GM19467 (cell line): Measurements from ENCODE around the gene ARSD.
"Not testable (repeated sequence)": the region's sequence is repeated elsewhere in the genome, so short reads cannot be mapped to it uniquely, and the experiment has no call there.

ENCODE experiments used
- ATAC-seq: cut with Tn5 transposase; IDR thresholded peaks from one replicate; pipeline ENCODE4 v1.9.1; 2021; ENCODE audit warnings: mild to moderate bottlenecking, moderate library complexity; ENCODE audit not compliant: unreplicated experiment

Gene ARSD

DNA sequence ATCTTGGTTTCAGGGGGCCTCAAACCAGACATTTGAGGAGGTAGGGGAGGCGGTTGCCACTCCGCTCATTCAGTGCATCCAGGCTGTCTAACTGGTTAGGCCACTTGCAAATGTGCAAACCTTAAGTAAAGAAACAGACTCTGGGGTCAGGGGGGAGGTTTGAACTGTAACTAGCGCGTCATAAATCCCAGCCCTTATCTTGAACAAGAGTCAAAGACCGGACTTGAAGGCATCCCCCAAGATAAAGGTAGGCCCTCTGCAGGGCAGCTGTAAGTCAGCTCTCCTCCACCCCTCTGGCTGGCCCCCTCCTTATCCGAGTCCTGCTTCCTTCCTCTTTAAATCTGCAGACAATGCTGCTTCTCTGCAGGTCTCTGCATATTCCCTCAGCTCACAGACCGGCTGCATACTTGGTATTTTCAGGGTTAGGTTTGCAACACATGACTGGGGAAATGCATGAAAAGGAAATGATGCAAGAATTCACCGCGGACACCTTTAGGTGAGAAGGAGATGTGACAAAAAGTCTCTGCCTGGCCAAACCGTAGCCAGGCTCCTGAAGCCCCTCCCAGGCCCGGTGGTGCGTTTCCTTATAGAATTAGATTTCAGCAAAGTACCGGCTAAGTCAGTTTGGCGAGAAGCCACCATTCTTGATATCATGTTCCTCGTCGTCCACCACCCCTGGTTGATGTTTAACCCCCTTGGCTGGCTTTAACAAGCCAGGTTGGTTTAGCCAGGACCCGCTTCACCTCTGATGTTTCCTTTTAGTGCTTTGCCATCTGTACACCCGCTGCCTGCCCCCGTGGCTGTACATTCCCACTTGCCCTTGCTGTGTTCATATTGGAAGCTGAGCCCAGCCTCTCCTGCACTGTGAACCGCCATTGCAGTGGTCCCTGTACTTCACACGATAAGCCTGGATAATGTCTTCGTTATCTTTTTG is 31.2 kb downstream of the ARSD start:
- peak; percentile 68 for ATAC-seq

- no peak for ATAC-seq
These were observed 31.8 kb downstream of the ARSD start for GRCh38 chrX:2897311-2897689.

DNA sequence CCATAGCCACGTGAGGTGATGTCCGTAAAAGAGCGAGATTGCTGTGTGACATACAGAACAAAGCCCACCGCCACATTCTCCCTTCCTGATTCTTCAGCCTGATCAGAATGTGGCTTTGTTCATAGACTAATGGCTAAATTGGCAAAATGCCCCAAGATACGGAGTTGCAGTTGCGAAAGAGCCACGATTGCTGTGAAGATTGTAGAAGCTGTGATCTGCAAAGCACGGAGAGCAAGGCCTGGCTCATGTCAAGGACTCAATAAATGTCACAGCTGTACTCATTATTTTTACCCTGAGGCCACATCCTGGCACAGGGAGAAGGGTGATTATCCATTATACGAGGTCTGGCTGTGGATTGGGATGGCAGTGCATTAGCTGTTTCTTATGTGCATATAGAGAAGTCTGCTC is 34.2 kb downstream of the ARSD start:
- no peak for ATAC-seq

DNA sequence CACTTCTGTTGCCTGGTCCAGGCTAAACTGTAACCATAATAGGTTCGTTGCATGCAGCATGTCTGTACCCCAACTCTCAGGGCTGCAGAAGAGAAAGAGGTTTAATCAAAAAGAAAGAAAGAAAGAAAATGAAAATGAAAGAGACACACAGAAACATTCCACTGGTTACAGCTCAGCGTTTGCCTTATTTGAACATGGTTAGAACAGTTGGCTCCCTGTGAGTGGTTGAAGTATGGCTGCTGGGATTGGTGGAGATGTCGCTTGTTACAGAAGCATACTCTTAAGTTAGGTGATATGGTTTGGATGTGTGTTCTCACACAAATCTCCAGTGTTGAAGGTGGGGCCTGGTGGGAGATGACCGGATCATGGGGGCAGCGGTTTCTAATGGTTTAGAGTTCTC is 36.3 kb downstream of the ARSD start:
- no peak for ATAC-seq

DNA sequence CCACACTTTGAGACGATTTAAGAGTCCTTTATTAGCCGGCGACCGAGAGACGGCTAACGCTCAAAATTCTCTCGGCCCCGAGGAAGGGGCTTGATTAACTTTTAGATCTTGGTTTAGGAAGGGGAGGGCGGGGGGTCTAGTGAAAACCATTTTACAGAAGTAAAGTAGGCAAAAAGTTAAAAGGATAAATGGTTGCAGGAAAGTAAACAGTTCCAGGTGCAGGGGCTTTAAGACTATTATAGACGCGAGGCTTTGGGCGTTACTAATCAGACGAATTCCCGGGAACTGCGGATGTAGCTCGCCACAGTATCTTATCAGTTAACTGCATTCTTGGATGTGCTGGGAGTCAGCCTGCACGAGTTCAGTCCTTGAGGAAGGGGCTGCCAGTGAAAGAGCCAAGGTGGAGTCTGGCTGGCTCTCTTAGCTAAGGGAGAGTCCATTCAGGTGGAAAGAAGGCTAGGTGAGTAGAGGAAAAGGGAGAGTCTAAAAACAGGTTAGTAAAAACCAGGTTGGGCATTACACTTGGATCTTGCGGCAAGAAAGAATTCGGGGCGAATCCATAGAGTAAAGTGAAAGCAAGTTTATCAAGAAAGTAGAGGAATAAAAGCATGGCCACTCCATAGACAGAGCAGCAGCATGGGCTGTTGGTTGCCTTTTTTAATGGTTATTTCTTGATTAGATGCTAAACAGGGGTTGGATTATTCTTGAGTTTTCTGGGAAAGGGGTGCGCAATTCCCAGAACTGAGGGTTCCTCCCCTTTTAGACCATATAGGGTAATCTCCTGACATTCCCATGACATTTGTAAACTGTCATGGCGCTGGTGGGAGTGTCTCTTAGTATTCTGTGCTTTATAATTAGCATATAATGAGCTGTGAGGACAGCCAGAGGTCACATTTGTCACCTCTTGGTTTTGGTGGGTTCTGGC is 38.3 kb downstream of the ARSD start:
- not testable (repeated sequence) for ATAC-seq

DNA sequence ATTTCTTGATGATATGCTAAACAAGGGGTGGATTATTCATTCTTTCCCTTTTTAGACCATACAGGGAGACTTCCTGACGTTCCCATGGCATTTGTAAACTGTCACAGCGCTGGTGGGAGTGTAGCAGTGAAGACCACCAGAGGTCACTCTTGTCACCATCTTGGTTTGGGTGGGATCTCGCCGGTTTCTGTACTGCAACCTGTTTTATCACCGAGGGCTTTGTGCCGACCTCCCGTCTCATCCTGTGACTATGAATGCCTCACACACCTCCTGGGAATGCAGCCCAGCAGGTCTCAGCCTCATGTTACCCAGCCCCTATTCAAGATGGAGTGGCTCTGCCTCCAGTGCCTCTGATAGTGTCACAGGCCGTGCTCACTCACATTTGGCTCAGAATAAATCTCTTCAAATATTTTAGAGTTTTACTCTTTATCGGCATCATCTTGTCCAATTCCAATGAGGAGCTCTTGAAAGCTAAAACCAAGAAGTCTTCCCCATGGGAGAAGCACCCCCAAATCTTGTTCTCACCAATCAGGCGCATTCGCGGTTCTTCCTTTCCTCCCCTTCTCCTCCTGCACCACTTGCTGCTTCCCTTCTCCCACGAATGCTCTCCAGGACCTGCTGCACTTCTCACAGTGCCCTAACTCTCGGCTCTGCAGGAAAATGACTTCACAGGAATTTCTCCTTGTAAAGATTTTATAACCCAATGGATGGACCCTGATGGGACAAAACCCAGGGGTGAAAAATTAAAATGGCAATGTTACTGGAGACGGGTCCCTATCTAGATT is 39.2 kb downstream of the ARSD start:
- not testable (repeated sequence) for ATAC-seq

DNA sequence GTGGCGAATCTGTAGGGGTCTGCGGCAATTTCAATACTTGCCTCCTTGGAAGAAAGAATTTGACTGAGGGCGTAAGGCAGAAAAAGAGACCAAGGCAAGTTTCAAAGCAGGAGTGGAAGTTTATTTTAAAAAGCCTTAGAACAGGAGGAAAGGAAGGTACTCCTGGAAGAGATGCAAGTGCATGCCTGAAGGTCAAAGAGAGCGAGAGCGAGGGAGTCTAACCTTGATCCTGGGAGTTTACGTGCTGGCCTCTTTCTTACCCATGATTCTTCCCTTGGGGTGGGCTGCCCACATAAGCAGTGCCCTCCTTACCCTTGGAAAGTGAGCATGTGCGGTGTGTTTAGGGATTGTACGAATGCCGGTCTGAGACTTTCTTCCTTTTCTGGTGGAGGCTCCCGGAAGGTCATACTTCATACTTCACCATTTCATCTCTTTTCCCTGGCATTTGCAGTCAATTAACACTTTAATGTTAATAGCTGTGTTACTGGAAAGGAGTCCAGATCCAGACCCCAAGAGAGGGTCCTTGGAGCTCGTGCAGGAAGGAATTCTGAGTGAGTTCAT is 40.0 kb downstream of the ARSD start:
- ATAC-seq = no peak

GRCh38 chrX:2888309-2888708 is 40.8 kb downstream of the ARSD start:
- no peak for ATAC-seq

DNA sequence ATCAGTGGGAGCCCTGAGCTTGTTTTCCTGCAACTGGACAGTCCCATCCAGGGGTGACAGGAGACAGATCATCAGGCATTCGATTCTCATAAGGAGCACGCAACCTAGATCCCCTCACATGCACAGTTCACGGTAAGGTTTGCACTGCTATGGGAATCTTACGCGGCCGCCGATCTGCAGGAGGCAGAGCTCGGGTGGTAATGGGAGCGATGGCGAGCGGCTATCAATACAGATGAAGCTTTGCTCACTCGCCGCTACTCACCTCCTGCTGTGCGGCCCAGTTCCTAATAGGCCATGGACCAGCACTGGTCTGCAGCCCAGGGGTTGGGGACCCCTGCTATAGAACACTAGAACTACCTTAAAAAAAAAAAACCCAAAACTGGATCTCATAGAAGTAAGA is 45.4 kb downstream of the ARSD start:
- ATAC-seq = no peak

DNA sequence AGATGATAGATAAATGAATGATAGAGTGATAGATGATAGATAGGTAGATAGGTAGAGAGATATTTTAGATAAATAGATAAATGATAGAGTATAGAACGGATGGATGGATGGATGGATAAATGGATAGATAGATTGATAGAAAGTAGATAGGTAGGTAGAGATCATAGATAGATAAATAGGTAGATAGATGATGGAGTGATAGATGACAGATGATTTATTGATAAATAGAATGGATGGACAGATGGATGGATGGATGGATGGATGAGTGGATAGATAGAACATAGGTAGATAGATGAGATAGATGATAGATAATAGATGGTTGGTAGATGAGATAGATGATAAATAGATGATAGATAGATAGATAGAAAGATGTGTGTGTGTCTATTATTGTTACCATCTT is 49.5 kb downstream of the ARSD start:
- no peak for ATAC-seq

DNA sequence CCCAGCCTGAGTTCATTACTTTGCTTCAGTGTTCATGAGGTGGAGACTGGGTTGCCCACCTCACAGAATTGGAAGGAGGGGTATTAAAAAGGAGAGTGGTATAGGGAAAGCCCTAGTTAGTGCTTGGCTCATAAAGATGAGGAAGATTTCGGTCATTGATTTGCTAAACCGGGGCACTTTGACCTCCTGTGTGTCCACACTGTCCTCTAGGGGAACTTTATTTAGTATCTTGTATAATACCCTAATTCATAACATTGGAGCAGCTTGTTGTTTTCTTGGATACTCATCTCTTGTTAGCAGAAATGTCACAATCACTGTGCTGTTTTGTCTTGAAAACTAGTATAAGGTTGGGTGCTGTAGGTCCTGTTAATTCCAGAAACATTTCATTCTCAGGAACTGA is 50.6 kb downstream of the ARSD start:
- no peak for ATAC-seq

DNA sequence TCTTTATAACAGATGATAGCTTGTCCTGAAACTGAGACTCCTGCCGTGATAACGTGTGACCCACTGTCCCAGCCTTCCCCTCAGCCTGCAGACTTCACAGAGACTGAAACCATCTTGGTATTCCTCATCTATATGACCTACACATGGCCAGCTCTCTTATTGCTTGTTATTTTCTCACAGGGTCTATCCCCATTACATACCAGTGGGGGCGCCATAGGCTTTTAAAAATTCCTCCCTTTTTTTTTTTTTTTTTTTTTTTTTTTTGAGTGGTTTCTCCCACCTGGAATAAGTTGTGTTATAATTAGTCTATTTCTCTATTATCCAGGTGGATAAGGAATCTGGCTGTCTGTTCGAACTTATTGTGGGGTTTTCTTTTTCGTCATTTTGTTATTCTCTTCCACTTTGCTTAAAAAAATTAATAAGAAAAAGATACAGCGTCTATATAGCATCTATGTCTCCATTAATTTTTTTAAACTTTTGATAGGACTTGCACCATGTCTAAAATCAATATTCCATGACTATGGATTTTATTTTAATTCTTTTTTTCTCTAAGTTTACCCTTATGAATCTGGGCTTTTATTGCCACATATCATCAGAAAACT is 53.2 kb downstream of the ARSD start:
- no peak for ATAC-seq

- no peak for ATAC-seq
These were observed 54.0 kb downstream of the ARSD start for GRCh38 chrX:2875136-2875481.

- ATAC-seq = no peak
These were observed 54.7 kb downstream of the ARSD start for GRCh38 chrX:2874222-2875135.

GRCh38 chrX:2872671-2873277 is 56.4 kb downstream of the ARSD start:
- no peak for ATAC-seq

- no peak for ATAC-seq
These were observed 57.3 kb downstream of the ARSD start for GRCh38 chrX:2871831-2872230.

DNA sequence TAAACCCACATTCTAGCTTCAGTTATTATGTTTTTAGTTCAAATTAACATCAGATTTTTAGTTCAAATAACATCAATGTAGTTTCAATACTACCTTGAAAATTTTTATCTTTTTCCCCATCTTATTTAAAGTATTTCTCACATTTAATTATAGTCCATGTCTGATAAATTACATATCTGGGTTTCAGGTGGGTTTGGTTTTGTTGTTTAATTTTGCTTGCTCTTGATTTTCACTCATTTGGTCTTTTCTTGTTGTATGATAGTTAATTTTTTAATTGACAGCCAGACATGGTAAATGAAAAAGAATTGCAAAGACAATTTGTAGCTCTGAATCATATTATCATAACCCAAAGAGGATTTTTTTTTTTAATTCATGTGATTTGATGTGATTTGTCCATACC is 58.5 kb downstream of the ARSD start:
- no peak for ATAC-seq

DNA sequence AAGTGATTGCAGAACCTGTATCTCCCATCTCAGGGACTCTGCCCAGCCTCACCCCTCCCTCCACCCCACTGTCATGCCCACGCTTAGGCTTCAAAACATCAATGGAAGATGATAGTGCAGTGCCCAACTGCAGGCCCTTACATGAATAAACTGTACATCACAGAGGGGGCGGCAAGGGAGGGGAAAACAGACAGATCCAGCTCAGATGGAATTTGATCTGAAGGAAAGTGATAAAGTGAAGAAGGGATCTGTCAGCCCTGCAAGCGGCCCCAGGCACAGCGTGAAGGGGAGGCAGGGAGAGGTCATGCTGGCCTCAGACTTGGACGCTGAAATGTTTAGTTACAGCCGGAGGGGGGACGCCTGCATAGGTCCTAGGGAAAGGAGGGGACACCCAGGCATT is 61.9 kb downstream of the ARSD start:
- no peak for ATAC-seq

DNA sequence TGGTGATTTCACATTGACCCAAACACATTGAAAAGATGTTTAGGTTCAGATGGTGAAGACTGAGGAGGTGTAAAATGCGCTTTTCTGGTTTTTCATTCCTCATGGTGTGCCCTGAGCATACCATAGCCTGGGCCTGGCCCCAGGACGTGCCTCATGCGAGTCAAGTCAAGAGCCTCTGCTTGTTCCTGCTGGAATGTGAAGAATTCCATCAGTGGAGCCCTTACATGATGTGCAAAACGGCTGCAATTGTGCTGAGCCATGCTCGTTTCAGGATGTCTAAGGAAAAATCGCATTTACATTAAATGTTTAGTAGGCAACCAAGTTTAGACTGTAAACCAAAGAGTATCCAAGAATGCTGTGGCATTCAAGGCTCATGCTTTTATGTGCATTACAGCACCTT is 65.5 kb downstream of the ARSD start:
- no peak for ATAC-seq
